IMR-90 (cell line): ENCODE data around the gene RCCD1. TPM values are rescaled to one million over a fixed set of nuclear protein-coding genes. Genes with fewer than 3 reads are reported as not detected.

Experiments used
- ATAC-seq: fragments of 200-7000 bp; cut with Tn5 transposase; 2 replicates; pipeline ENCODE4 v1.9.1; 2020; ENCODE audit warnings: low read depth, mild to moderate bottlenecking, moderate library complexity
- BruUV-seq: library from RNA; stranded (reverse); fragments of 400-500 nt; replicated peaks from 2 replicates; lab custom pipeline; 2021; lab: Mats Ljungman, UMichigan
- CTCF ChIA-PET: fragments of 300-600 bp; formaldehyde crosslinking; extraction: SDS; loops from one replicate; lab custom pipeline; 2021; ENCODE audit warnings: antibody characterized with exemption; lab: Yijun Ruan, JAX
- POLR2A ChIA-PET: fragments of 300-600 bp; sonication (Branson Sonifier 250); formaldehyde crosslinking; loops from one replicate; lab custom pipeline; 2022; ENCODE audit warnings: antibody characterized with exemption; ENCODE audit not compliant: unreplicated experiment; lab: Charles Lee
- DNase-seq: peaks from one replicate; pipeline ENCODE4 v3.0.0; 2013
- H2AFZ ChIP-seq: replicated peaks from 2 replicates; pipeline ENCODE3; 2013; ENCODE audit warnings: low read length, mild to moderate bottlenecking; ENCODE audit not compliant: poor library complexity
- H2AK5ac ChIP-seq: 2 replicates; pipeline ENCODE4 v1.6.1; 2013; ENCODE audit warnings: low read depth, low read length, inconsistent platforms
- H2AK9ac ChIP-seq: replicated peaks from 2 replicates; pipeline ENCODE3; 2013; ENCODE audit warnings: mild to moderate bottlenecking, low read depth, low read length, moderate library complexity; ENCODE audit not compliant: poor library complexity
- H2BK120ac ChIP-seq: 2 replicates; pipeline ENCODE4 v1.6.1; 2013; ENCODE audit warnings: low read depth, low read length, inconsistent platforms
- H2BK15ac ChIP-seq: 3 replicates; pipeline ENCODE4 v1.6.1; 2013; ENCODE audit warnings: low read depth, low read length, inconsistent platforms
- H2BK20ac ChIP-seq: 2 replicates; pipeline ENCODE4 v1.6.1; 2013; ENCODE audit warnings: low read depth, mild to moderate bottlenecking, inconsistent platforms, low read length, moderate library complexity
- H2BK5ac ChIP-seq: 2 replicates; pipeline ENCODE4 v1.6.1; 2013; ENCODE audit warnings: mild to moderate bottlenecking, low read depth, low read length, inconsistent platforms; ENCODE audit not compliant: poor library complexity, severe bottlenecking
- H3K14ac ChIP-seq: replicated peaks from 2 replicates; pipeline ENCODE4 v1.6.1; 2013; ENCODE audit warnings: low read depth, low read length, inconsistent platforms
- H3K18ac ChIP-seq: 2 replicates; pipeline ENCODE4 v1.6.1; 2013; ENCODE audit warnings: low read depth, low read length, control low read depth
- H3K23ac ChIP-seq: 2 replicates; pipeline ENCODE4 v1.6.1; 2013; ENCODE audit warnings: low read depth, low read length, inconsistent platforms
- H3K27ac ChIP-seq: 2 replicates; pipeline ENCODE4 v1.5.1; 2013; ENCODE audit warnings: mild to moderate bottlenecking, control low read depth, low read length; ENCODE audit not compliant: insufficient read depth
- H3K27me3 ChIP-seq: 2 replicates; pipeline ENCODE4 v1.6.1; 2013; ENCODE audit warnings: low read length; ENCODE audit not compliant: control insufficient read depth, insufficient read depth
- H3K36me3 ChIP-seq: 2 replicates; pipeline ENCODE4 v1.6.1; 2013; ENCODE audit warnings: low read length, mixed read lengths; ENCODE audit not compliant: control insufficient read depth, insufficient read depth
- H3K4ac ChIP-seq: 2 replicates; pipeline ENCODE4 v1.6.1; 2013; ENCODE audit warnings: low read depth, low read length, inconsistent platforms
- H3K4me1 ChIP-seq: 2 replicates; pipeline ENCODE4 v1.6.1; 2013; ENCODE audit warnings: low read length, mixed read lengths; ENCODE audit not compliant: control insufficient read depth, insufficient read depth
- H3K4me2 ChIP-seq: 2 replicates; pipeline ENCODE4 v1.6.1; 2013; ENCODE audit warnings: low read depth, mild to moderate bottlenecking, control low read depth, low read length, moderate library complexity
- H3K4me3 ChIP-seq: 2 replicates; pipeline ENCODE4 v1.5.1; 2013; ENCODE audit warnings: low read depth, mild to moderate bottlenecking, control low read depth, low read length, moderate library complexity; ENCODE audit not compliant: insufficient read depth
- H3K56ac ChIP-seq: 2 replicates; pipeline ENCODE4 v1.6.1; 2013; ENCODE audit warnings: low read length, inconsistent platforms; ENCODE audit not compliant: insufficient read depth; ENCODE audit errors: extremely low read depth
- H3K79me1 ChIP-seq, 2 experiments: 2 replicates each; pipeline ENCODE4 v1.6.1; 2013; ENCODE audit warnings: low read length in 2 of 2, inconsistent platforms in 1 of 2, low read depth in 1 of 2
- H3K9ac ChIP-seq: 2 replicates; pipeline ENCODE4 v1.6.1; 2013; ENCODE audit warnings: low read depth, low read length, control low read depth
- H3K9me1 ChIP-seq: 2 replicates; pipeline ENCODE4 v1.6.1; 2013; ENCODE audit warnings: low read length, inconsistent platforms; ENCODE audit not compliant: insufficient read depth
- H3K9me3 ChIP-seq: 2 replicates; pipeline ENCODE4 v1.6.1; 2013; ENCODE audit warnings: low read length; ENCODE audit not compliant: control insufficient read depth, insufficient read depth
- H4K20me1 ChIP-seq: 2 replicates; pipeline ENCODE4 v1.6.1; 2013; ENCODE audit warnings: low read length, inconsistent platforms; ENCODE audit not compliant: insufficient read depth
- H4K5ac ChIP-seq: 2 replicates; pipeline ENCODE4 v1.6.1; 2013; ENCODE audit warnings: mild to moderate bottlenecking, low read depth, low read length, control low read depth
- H4K8ac ChIP-seq, 2 experiments: 2 replicates each; pipeline ENCODE4 v1.6.1; 2013; ENCODE audit warnings: low read depth in 2 of 2, low read length in 2 of 2, control low read depth in 1 of 2, inconsistent platforms in 1 of 2
- H4K91ac ChIP-seq: 2 replicates; pipeline ENCODE4 v1.6.1; 2013; ENCODE audit warnings: low read depth, low read length, inconsistent platforms; ENCODE audit not compliant: insufficient read depth
- BHLHE40 ChIP-seq: fragments of 150-350 bp; IDR thresholded peaks from 2 replicates; pipeline ENCODE4 v1.6.1; 2016; ENCODE audit warnings: mild to moderate bottlenecking, low read depth, low read length
- CEBPB ChIP-seq: IDR thresholded peaks from 2 replicates; pipeline ENCODE4 v1.6.1; 2012; ENCODE audit warnings: low read depth, low read length, improper control_type of control experiment
- CHD1 ChIP-seq: IDR thresholded peaks from 2 replicates; pipeline ENCODE4 v1.6.1; 2012; ENCODE audit warnings: low read depth, low read length, improper control_type of control experiment
- MAZ ChIP-seq: IDR thresholded peaks from 2 replicates; pipeline ENCODE4 v1.6.1; 2012; ENCODE audit warnings: low read depth, mild to moderate bottlenecking, low read length, improper control_type of control experiment, moderate library complexity, borderline replicate concordance
- MXI1 ChIP-seq: IDR thresholded peaks from 2 replicates; pipeline ENCODE4 v1.6.1; 2012; ENCODE audit warnings: low read depth, mild to moderate bottlenecking, low read length, moderate library complexity, borderline replicate concordance
- NFE2L2 ChIP-seq: fragments of 150-350 bp; IDR thresholded peaks from 2 replicates; pipeline ENCODE4 v1.6.1; 2016; ENCODE audit warnings: low read depth, mild to moderate bottlenecking, low read length
- POLR2A ChIP-seq: IDR thresholded peaks from 2 replicates; pipeline ENCODE4 v1.6.1; 2012; ENCODE audit warnings: mild to moderate bottlenecking, low read depth, low read length
- RAD21 ChIP-seq: IDR thresholded peaks from 2 replicates; pipeline ENCODE4 v1.6.1; 2012; ENCODE audit warnings: low read length, improper control_type of control experiment
- RFX5 ChIP-seq: IDR thresholded peaks from 2 replicates; pipeline ENCODE4 v1.8.0; 2012; ENCODE audit warnings: low read depth, mild to moderate bottlenecking, low read length, moderate library complexity
- SMC3 ChIP-seq: fragments of 150-350 bp; IDR thresholded peaks from 2 replicates; pipeline ENCODE4 v1.6.1; 2016; ENCODE audit warnings: low read depth, mild to moderate bottlenecking, antibody characterized with exemption, low read length, moderate library complexity
- WGBS, 2 experiments: methylation state at CpG; one replicate each; pipeline versions ENCODE4 v1.1.5 to v1.1.7; 2013; ENCODE audit warnings: missing lambda C conversion rate in 2 of 2; ENCODE audit not compliant: insufficient read length in 1 of 2; ENCODE audit errors: extremely low coverage in 2 of 2; 5-methylcytosine and 5-hydroxymethylcytosine counted together
- dilution Hi-C: fragments of 300-500 bp; cut with HindIII; formaldehyde crosslinking; loops from one replicate; pipeline ENCODE4 v1.14.3; 2018; ENCODE audit warnings: low sequenced_read_pairs; ENCODE audit not compliant: unreplicated experiment
- in situ Hi-C: fragments of 300-500 bp; cut with MboI; formaldehyde crosslinking; loops from 3 replicates; pipeline ENCODE4 v1.14.3; 2019; ENCODE audit warnings: low sequenced_read_pairs, inconsistent platforms, mixed read lengths
- intact Hi-C: fragments of 100-400 bp; cut with micrococcal nuclease; formaldehyde crosslinking; loops from 2 replicates; pipeline ENCODE4 v1.10.0; 2022
- polyA plus RNA-seq, 3 experiments: library from polyadenylated mRNA; depleted of rRNA; stranded (reverse); fragments of >200 nt; gene quantifications; 2 replicates each; pipeline ENCODE4 v1.2.3, GENCODE V29; 2012; ENCODE audit warnings: low replicate concordance in 1 of 3
- total RNA-seq: library from RNA; depleted of rRNA; stranded (reverse); fragments of >200 nt; gene quantifications from 2 replicates; pipeline ENCODE4 v1.2.3, GENCODE V29; 2012
- TF ChIP-seq, protein P1 (sequence below): fragments of 150-350 bp; IDR thresholded peaks from 2 replicates; pipeline ENCODE4 v1.6.1; 2017; ENCODE audit warnings: mild to moderate bottlenecking, antibody characterized with exemption, low read length, low read depth
- TF ChIP-seq, protein P2 (sequence below): fragments of 150-350 bp; IDR thresholded peaks from 2 replicates; pipeline ENCODE4 v1.6.1; 2016; ENCODE audit warnings: low read depth, mild to moderate bottlenecking, low read length, moderate library complexity, borderline replicate concordance

Gene RCCD1
- total and polyA plus RNA-seq, 2 of the 4 experiments (the other 2 are of a cell fraction) = 3.9 to 9.9 TPM

DNA sequence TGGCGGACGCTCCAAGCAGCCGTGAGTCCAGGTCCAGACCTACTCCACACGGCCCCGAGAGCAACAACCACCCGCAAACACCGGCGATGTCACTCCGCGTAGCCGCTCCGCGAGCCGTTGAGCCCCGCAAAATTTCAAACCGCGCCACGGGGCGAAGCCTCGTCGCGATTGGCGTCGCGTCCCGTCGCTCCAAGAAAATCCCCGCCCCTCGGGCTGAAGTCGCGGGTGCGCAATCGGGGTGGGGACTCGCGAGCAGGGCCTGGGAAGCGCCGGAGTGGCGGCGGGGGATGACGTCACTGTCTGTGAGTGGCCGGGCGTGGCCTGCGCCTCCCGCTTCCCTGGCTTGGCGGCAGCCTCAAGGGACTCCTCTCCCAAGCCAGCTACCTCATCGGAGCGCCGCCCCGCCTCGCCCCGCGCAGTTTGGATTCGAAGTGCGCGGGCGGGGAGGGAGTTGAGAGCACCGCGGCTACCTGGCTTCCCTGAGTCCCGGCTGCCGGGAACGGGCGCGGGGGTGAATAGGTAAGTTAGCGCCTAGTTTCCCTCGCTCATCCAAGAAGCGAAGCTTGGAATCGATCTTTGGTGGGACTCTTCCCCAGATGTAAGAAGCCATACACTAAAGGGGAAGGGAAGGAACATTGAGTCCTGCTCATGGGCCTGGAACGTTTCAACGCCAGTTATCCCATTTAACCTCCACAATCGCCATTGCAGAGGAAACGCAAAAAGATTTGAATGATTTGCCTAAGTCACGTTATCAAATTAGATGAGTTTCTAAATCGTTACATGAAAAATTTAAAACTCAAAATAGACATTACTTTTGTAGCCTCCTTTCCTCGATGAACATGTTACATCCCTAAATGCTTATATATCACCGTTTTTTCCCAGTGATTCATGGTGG is 40.0 kb downstream of the RCCD1 start, which contains the start of gene PRC1:
PRC1 (minus strand) TSS at position 119 of the 895 bp plus-strand sequence; CDS start at position 1, 118 bp downstream.
- Histone ChIP-seq H3K18ac (0 out of 2 replicates have a peak within 1 kb of the TSS, but pooled peaks have one; percentile 13), H3K4me3 (peak within 1 kb of the TSS; percentile 96), H3K23ac (peak within 1 kb of the TSS; percentile 81; the same call in 1 of the 2 replicates), H3K4me2 (peak within 1 kb of the TSS; percentile 98), H4K5ac (peak within 1 kb of the TSS; percentile 15), H2BK20ac (no peak within 1 kb of the TSS), H2BK15ac (no peak within 1 kb of the TSS; the same call in 2 of the 3 replicates), H3K4me1 (no peaks in the 10 kb centered on the region), H4K91ac (peak within 1 kb of the TSS; percentile 89), H4K8ac (peak within 1 kb of the TSS; percentile 64 to 70), H3K27ac (peak within 1 kb of the TSS; percentile 72), H2AK9ac (peak within 1 kb of the TSS; percentile 52), H2BK120ac (peak within 1 kb of the TSS; percentile 70), H3K79me1 (peaks cover 5 to 15% of the 10 kb centered on the region in 2 experiments; a peak in 3 of 4 replicates), H2AFZ (peak within 1 kb of the TSS; percentile 99), H3K27me3 (no peaks in the 10 kb centered on the region), H3K36me3 (peaks cover 10% of the 10 kb centered on the region), H3K4ac (peak within 1 kb of the TSS; percentile 90), H3K9me1 (no peaks in the 10 kb centered on the region), H3K56ac (peak within 1 kb of the TSS; percentile 85), H3K14ac (peak within 1 kb of the TSS; percentile 83), H3K9me3 (no peaks in the 10 kb centered on the region), H3K9ac (peak within 1 kb of the TSS; percentile 88), H2AK5ac (peak within 1 kb of the TSS; percentile 75; the same call in 1 of the 2 replicates), H4K20me1 (no peaks in the 10 kb centered on the region), H2BK5ac (peak within 1 kb of the TSS; percentile 83)
- in situ Hi-C loops (loop anchor here (25.0 kb wide), 2 partner anchors 1818 to 1993 kb away; no protein-coding TSS in a partner anchor), dilution Hi-C loops (no loop called here), intact Hi-C loops (loop anchor here (2.0 kb wide), 1 partner anchor 38 kb away; no protein-coding TSS in a partner anchor)
- no TSS peak for BruUV-seq
- CTCF ChIA-PET = interaction anchor here (0.6 kb wide), 1 partner anchor 55 kb away, joined by 6 read pairs; no protein-coding TSS in a partner anchor
- POLR2A ChIA-PET = interaction anchor here (0.5 kb wide), 1 partner anchor 282 kb away, joined by 8 read pairs; no protein-coding TSS in a partner anchor
- DNase-seq (peak; percentile 97), ATAC-seq (peak; percentile 98)
- 1% methylated on average over 27 of the region's 75 CpGs; no CpG with 5 or more reads in 1 of the 2 experiments for WGBS, 2 experiments
- TF ChIP-seq CHD1 (no peak), RAD21 (no peak), MAZ (peak; percentile 81), NFE2L2 (no peak), MXI1 (peak; percentile 81), SMC3 (no peak), CEBPB (peak; percentile 83), POLR2A (peak; percentile 83), RFX5 (no peak), BHLHE40 (no peak)
- TF ChIP-seq, protein P1, sequence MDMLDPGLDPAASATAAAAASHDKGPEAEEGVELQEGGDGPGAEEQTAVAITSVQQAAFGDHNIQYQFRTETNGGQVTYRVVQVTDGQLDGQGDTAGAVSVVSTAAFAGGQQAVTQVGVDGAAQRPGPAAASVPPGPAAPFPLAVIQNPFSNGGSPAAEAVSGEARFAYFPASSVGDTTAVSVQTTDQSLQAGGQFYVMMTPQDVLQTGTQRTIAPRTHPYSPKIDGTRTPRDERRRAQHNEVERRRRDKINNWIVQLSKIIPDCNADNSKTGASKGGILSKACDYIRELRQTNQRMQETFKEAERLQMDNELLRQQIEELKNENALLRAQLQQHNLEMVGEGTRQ = peak; percentile 50
- TF ChIP-seq, protein P2, sequence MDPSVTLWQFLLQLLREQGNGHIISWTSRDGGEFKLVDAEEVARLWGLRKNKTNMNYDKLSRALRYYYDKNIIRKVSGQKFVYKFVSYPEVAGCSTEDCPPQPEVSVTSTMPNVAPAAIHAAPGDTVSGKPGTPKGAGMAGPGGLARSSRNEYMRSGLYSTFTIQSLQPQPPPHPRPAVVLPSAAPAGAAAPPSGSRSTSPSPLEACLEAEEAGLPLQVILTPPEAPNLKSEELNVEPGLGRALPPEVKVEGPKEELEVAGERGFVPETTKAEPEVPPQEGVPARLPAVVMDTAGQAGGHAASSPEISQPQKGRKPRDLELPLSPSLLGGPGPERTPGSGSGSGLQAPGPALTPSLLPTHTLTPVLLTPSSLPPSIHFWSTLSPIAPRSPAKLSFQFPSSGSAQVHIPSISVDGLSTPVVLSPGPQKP = no peak
